Measurements from ENCODE around the gene NUTM2E.
"Not testable (repeated sequence)": the region's sequence is repeated elsewhere in the genome, so short reads cannot be mapped to it uniquely, and the experiment has no call there.

DNA sequence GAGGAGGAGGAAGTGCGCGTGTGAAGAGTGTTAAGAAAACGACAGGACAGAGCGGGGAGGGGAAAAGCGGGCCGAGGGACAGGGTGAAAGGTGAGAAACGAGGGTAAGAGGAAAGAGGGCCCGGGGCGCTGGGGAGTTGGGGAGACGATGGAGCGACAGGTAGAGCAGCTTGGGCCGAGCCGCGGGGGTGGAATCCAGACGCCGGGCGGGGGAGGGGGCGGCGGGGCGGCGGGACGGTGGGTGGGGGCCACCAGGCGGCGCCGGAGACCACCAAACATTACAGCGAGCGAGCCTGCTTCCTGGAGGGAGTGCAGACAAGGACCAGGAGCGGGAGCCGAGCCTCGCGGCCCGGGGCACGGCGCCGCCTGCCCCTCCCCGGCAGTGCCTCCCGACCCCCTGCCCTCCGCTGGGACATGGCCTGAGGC is 940 bp upstream of the NUTM2E start:
- TF ChIP-seq EZH2 (IDR thresholded peaks at IDR 0.05; ENCODE audit: borderline replicate concordance, low read depth, low read length, severe bottlenecking) = not testable (repeated sequence)
- TF ChIP-seq, protein P1, sequence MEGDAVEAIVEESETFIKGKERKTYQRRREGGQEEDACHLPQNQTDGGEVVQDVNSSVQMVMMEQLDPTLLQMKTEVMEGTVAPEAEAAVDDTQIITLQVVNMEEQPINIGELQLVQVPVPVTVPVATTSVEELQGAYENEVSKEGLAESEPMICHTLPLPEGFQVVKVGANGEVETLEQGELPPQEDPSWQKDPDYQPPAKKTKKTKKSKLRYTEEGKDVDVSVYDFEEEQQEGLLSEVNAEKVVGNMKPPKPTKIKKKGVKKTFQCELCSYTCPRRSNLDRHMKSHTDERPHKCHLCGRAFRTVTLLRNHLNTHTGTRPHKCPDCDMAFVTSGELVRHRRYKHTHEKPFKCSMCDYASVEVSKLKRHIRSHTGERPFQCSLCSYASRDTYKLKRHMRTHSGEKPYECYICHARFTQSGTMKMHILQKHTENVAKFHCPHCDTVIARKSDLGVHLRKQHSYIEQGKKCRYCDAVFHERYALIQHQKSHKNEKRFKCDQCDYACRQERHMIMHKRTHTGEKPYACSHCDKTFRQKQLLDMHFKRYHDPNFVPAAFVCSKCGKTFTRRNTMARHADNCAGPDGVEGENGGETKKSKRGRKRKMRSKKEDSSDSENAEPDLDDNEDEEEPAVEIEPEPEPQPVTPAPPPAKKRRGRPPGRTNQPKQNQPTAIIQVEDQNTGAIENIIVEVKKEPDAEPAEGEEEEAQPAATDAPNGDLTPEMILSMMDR (IDR thresholded peaks at IDR 0.05; ENCODE audit: borderline replicate concordance, extremely low read depth, low read length, poor library complexity, severe bottlenecking) = not testable (repeated sequence)

Measured in DND-41 (cell line).